ENCODE data around the gene SPATA18.

Gene SPATA18

DNA sequence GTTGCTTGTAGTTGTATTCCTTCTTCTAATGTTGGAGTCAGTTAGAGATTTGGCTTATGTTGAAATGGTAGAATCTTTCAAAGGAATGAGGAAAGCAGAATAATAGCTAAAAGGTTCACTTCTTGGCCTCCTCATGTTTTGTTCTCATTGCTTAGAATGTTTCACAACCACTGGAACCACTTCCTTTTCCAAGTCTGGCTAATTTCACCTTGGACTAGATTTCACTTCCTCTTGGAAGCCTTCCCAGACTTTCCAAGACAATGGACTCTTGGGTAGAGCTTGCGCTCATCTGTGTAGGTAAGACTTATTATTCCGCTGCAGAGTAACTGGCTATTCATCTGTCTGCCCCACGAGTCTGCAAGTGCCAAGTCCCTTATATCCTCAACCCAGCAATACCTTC, 8.3 kb downstream of the SPATA18 start:
- no peaks in the 10 kb centered on the region for H3F3A ChIP-seq (ENCODE audit: low read depth)
- no peak overlapping the region for H2AFZ ChIP-seq (ENCODE audit: low read length)
- no peaks in the 10 kb centered on the region for H4K20me1 ChIP-seq (ENCODE audit: insufficient read depth, low read length, poor library complexity, severe bottlenecking)
- no peaks in the 10 kb centered on the region for H3K27me3 ChIP-seq (ENCODE audit: insufficient read depth, low read length, poor library complexity, severe bottlenecking)
- H3K9ac ChIP-seq (ENCODE audit: low read depth, low read length, poor library complexity, severe bottlenecking), result no peak overlapping the region
- H3K9me2 ChIP-seq (replicated peaks; ENCODE audit: low read depth, low read length), result no peaks in the 10 kb centered on the region
- no peak overlapping the region for H3K4me3 ChIP-seq (ENCODE audit: low read length, poor library complexity, severe bottlenecking)
- no peaks in the 10 kb centered on the region for H3K79me2 ChIP-seq (ENCODE audit: insufficient read depth, low read length)
- no peak overlapping the region for H3K4me2 ChIP-seq (ENCODE audit: low read depth, low read length, poor library complexity, severe bottlenecking)
- H3K4me1 ChIP-seq (ENCODE audit: insufficient read depth, low read length, poor library complexity, severe bottlenecking), result no peaks in the 10 kb centered on the region
- TF ChIP-seq, protein P1, sequence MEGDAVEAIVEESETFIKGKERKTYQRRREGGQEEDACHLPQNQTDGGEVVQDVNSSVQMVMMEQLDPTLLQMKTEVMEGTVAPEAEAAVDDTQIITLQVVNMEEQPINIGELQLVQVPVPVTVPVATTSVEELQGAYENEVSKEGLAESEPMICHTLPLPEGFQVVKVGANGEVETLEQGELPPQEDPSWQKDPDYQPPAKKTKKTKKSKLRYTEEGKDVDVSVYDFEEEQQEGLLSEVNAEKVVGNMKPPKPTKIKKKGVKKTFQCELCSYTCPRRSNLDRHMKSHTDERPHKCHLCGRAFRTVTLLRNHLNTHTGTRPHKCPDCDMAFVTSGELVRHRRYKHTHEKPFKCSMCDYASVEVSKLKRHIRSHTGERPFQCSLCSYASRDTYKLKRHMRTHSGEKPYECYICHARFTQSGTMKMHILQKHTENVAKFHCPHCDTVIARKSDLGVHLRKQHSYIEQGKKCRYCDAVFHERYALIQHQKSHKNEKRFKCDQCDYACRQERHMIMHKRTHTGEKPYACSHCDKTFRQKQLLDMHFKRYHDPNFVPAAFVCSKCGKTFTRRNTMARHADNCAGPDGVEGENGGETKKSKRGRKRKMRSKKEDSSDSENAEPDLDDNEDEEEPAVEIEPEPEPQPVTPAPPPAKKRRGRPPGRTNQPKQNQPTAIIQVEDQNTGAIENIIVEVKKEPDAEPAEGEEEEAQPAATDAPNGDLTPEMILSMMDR (conservative IDR thresholded peaks at IDR 0.05; ENCODE audit: low read length), result no peak
- no peak for TF ChIP-seq EZH2phosphoT487 (IDR thresholded peaks at IDR 0.05; ENCODE audit: borderline replicate concordance)
- H3K36me3 ChIP-seq (ENCODE audit: insufficient read depth, low read length), result no peaks in the 10 kb centered on the region
- no peaks in the 10 kb centered on the region for H3K9me3 ChIP-seq (ENCODE audit: insufficient read depth, low read depth, low read length)

DNA sequence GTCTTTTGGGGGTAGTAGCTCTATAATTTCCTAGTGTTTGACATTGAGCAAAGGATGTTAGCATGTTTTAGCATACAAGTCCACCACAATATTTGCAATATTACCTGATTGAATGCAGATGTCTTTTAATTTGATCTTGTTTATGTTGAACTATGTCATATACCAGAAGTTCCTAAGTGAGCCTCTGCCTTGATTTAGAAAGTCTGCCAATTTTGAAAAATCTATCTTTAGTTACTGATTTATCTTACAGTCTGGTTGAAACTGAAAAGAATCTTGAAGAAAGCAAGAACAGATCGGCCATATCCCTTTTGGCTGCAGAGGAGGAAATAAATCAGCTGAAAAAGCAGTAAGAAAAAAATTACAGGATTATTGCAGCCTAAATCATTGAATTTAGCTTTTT, 18.5 kb downstream of the SPATA18 start:
- Histone ChIP-seq H3K9me3 (ENCODE audit: insufficient read depth, low read depth, low read length) (no peaks in the 10 kb centered on the region), H3K9ac (ENCODE audit: low read depth, low read length, poor library complexity, severe bottlenecking) (no peak overlapping the region), H3K79me2 (ENCODE audit: insufficient read depth, low read length) (no peaks in the 10 kb centered on the region), H2AFZ (ENCODE audit: low read length) (no peak overlapping the region), H3K27me3 (ENCODE audit: insufficient read depth, low read length, poor library complexity, severe bottlenecking) (no peaks in the 10 kb centered on the region), H3K36me3 (ENCODE audit: insufficient read depth, low read length) (no peaks in the 10 kb centered on the region), H3F3A (ENCODE audit: low read depth) (no peaks in the 10 kb centered on the region), H3K4me2 (ENCODE audit: low read depth, low read length, poor library complexity, severe bottlenecking) (no peak overlapping the region), H3K4me1 (ENCODE audit: insufficient read depth, low read length, poor library complexity, severe bottlenecking) (no peaks in the 10 kb centered on the region), H3K4me3 (ENCODE audit: low read length, poor library complexity, severe bottlenecking) (no peak overlapping the region), H4K20me1 (ENCODE audit: insufficient read depth, low read length, poor library complexity, severe bottlenecking) (no peaks in the 10 kb centered on the region), H3K9me2 (replicated peaks; ENCODE audit: low read depth, low read length) (no peaks in the 10 kb centered on the region)
- TF ChIP-seq, protein P1 (conservative IDR thresholded peaks at IDR 0.05; ENCODE audit: low read length), result no peak
- no peak for TF ChIP-seq EZH2phosphoT487 (IDR thresholded peaks at IDR 0.05; ENCODE audit: borderline replicate concordance)

DNA sequence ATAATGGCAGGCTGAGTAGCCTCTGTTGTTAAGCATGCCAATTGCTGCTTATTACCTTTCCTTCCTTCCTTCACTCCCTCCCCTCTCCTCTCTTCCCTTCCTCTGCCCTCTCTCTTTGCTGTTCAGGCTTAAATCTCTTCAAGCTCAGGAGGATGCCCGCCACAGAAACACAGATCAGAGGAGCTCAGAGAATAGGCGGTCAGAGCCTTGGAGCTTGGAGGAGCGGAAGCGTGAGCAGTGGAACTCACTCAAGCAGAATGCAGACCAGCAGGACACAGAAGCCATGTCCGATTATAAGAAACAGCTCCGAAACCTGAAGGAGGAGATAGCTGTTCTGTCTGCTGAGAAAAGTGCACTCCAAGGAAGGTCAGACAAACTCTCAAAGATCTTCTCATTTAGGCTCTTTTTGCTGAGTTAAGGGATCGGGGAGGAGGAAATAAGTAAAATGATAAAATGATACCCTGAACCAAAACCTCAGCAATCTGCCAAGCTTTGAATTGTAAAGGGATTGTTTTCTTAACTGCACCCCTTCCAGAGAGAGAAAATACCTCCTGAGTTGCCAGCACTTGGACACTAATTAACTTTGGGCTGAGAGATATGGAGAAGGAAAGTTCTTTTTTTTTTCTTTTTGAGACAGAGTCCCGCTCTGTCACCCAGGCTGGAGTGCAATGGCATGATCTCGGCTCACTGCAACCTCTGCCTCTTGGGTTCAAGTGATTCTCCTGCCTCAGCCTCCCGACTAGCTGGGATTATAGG, 20.9 kb downstream of the SPATA18 start:
- H3K27me3 ChIP-seq (ENCODE audit: insufficient read depth, low read length, poor library complexity, severe bottlenecking), result no peaks in the 10 kb centered on the region
- H3F3A ChIP-seq (ENCODE audit: low read depth), result no peaks in the 10 kb centered on the region
- no peaks in the 10 kb centered on the region for H3K4me1 ChIP-seq (ENCODE audit: insufficient read depth, low read length, poor library complexity, severe bottlenecking)
- H3K79me2 ChIP-seq (ENCODE audit: insufficient read depth, low read length), result no peaks in the 10 kb centered on the region
- no peaks in the 10 kb centered on the region for H3K9me3 ChIP-seq (ENCODE audit: insufficient read depth, low read depth, low read length)
- no peak overlapping the region for H3K4me2 ChIP-seq (ENCODE audit: low read depth, low read length, poor library complexity, severe bottlenecking)
- no peaks in the 10 kb centered on the region for H3K9me2 ChIP-seq (replicated peaks; ENCODE audit: low read depth, low read length)
- no peak overlapping the region for H3K4me3 ChIP-seq (ENCODE audit: low read length, poor library complexity, severe bottlenecking)
- H2AFZ ChIP-seq (ENCODE audit: low read length), result no peak overlapping the region
- H3K9ac ChIP-seq (ENCODE audit: low read depth, low read length, poor library complexity, severe bottlenecking), result no peak overlapping the region
- no peak for TF ChIP-seq EZH2phosphoT487 (IDR thresholded peaks at IDR 0.05; ENCODE audit: borderline replicate concordance)
- TF ChIP-seq, protein P1 (conservative IDR thresholded peaks at IDR 0.05; ENCODE audit: low read length), result no peak
- H3K36me3 ChIP-seq (ENCODE audit: insufficient read depth, low read length), result no peaks in the 10 kb centered on the region
- no peaks in the 10 kb centered on the region for H4K20me1 ChIP-seq (ENCODE audit: insufficient read depth, low read length, poor library complexity, severe bottlenecking)
